Measurements from ENCODE around the gene FAF2.

DNA sequence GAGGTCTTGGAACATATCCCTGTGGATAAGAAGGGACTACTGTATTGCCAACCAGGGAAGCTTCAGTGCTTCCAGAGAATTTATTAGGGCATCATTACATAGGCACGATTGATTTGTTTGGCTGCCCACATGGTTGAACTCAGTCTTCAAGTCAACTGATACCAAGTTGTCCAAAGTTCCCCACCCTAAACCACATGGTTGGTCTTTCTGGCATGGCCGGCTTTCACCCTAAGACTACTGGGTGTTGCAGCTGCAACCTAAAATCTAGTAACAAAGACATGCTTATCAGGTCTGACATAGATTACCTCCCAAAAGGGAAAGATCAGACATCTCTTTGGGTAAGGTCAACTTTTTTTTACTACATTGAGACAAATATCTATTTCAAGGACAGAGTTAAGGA, 37.0 kb downstream of the FAF2 start:
- TF ChIP-seq, protein P1, sequence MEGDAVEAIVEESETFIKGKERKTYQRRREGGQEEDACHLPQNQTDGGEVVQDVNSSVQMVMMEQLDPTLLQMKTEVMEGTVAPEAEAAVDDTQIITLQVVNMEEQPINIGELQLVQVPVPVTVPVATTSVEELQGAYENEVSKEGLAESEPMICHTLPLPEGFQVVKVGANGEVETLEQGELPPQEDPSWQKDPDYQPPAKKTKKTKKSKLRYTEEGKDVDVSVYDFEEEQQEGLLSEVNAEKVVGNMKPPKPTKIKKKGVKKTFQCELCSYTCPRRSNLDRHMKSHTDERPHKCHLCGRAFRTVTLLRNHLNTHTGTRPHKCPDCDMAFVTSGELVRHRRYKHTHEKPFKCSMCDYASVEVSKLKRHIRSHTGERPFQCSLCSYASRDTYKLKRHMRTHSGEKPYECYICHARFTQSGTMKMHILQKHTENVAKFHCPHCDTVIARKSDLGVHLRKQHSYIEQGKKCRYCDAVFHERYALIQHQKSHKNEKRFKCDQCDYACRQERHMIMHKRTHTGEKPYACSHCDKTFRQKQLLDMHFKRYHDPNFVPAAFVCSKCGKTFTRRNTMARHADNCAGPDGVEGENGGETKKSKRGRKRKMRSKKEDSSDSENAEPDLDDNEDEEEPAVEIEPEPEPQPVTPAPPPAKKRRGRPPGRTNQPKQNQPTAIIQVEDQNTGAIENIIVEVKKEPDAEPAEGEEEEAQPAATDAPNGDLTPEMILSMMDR (IDR thresholded peaks at IDR 0.05; ENCODE audit: low read length) = no peak
- no peak for TF ChIP-seq EZH2 (IDR thresholded peaks at IDR 0.05; ENCODE audit: borderline replicate concordance, low read length)

Data from OCI-LY1 (cell line).